ENCODE measurements around the gene NUP62. TPM values are rescaled to one million over a fixed set of nuclear protein-coding genes. Genes with fewer than 3 reads are reported as not detected.

Gene NUP62
- polyA plus RNA-seq, 1 of the 3 experiments (the other 2 are of a cell fraction), result 16.2 TPM

GRCh38 chr19:49977881-49978280 is 48.6 kb upstream of the NUP62 start:
- H3K36me3 ChIP-seq (replicated peaks in 1 of 2; ENCODE audit: control insufficient read depth in 1 of 2, insufficient read depth in 2 of 2, low read length in 1 of 2), result peaks cover 0 to 5% of the 10 kb centered on the region in 2 experiments
- DNase-seq, result no peak
- H3K4me1 ChIP-seq (ENCODE audit: control insufficient read depth in 1 of 2, insufficient read depth in 2 of 2, low read depth in 1 of 2, low read length in 1 of 2), result no peaks in the 10 kb centered on the region
- CTCF ChIA-PET, result interaction anchor here (1.2 to 9.6 kb wide), 2 partner anchors 39 to 158 kb away, joined by 3 to 94 read pairs; no protein-coding TSS in a partner anchor
- POLR2A ChIA-PET, result no interaction called here
- H3F3A ChIP-seq (replicated peaks; ENCODE audit: insufficient read depth), result no peaks in the 10 kb centered on the region
- H3K4me3 ChIP-seq (ENCODE audit: low read depth in 2 of 2, low read length in 1 of 2), result no peak overlapping the region
- H3K9me2 ChIP-seq, result no peaks in the 10 kb centered on the region
- H3K27me3 ChIP-seq (ENCODE audit: insufficient read depth), result no peaks in the 10 kb centered on the region
- TF ChIP-seq JUND (IDR thresholded peaks at IDR 0.05), result no peak
- no peak for TF ChIP-seq RAD21 (IDR thresholded peaks at IDR 0.05; ENCODE audit: low read length)
- no peak for TF ChIP-seq FOXM1 (IDR thresholded peaks at IDR 0.05; ENCODE audit: low read depth)
- TF ChIP-seq, protein P1, sequence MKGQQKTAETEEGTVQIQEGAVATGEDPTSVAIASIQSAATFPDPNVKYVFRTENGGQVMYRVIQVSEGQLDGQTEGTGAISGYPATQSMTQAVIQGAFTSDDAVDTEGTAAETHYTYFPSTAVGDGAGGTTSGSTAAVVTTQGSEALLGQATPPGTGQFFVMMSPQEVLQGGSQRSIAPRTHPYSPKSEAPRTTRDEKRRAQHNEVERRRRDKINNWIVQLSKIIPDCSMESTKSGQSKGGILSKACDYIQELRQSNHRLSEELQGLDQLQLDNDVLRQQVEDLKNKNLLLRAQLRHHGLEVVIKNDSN (IDR thresholded peaks at IDR 0.05; ENCODE audit: borderline replicate concordance, low read depth), result no peak
- no peak for TF ChIP-seq SIN3A (IDR thresholded peaks at IDR 0.05; ENCODE audit: borderline replicate concordance, low read depth, low read length)
- no peak for TF ChIP-seq GABPA (IDR thresholded peaks at IDR 0.05; ENCODE audit: low read depth)
- no peak for TF ChIP-seq RFX5 (IDR thresholded peaks at IDR 0.05; ENCODE audit: low read length)
- TF ChIP-seq ZBTB33 (IDR thresholded peaks at IDR 0.05; ENCODE audit: borderline replicate concordance, low read depth), result no peak
- TF ChIP-seq CHD2 (IDR thresholded peaks at IDR 0.05; ENCODE audit: low read length, partially characterized antibody), result no peak
- no peak for TF ChIP-seq USF2 (IDR thresholded peaks at IDR 0.05; ENCODE audit: borderline replicate concordance, low read depth, low read length)
- TF ChIP-seq NRF1 (IDR thresholded peaks at IDR 0.05; ENCODE audit: low read depth, low read length), result no peak
- no peak for TF ChIP-seq MEF2A (IDR thresholded peaks at IDR 0.05; ENCODE audit: borderline replicate concordance, low read depth)
- no peak for TF ChIP-seq FOSL2 (IDR thresholded peaks at IDR 0.05; ENCODE audit: borderline replicate concordance, low read depth)
- no peak for TF ChIP-seq EZH2phosphoT487 (IDR thresholded peaks at IDR 0.05; ENCODE audit: borderline replicate concordance, low read depth)
- TF ChIP-seq TAF1 (IDR thresholded peaks at IDR 0.05; ENCODE audit: borderline replicate concordance, low read depth, low read length), result no peak
- TF ChIP-seq MAX (IDR thresholded peaks at IDR 0.05; ENCODE audit: low read depth), result no peak
- no peak for TF ChIP-seq MXI1 (IDR thresholded peaks at IDR 0.05; ENCODE audit: low read depth, low read length)
- no peak overlapping the region for H3K27ac ChIP-seq (ENCODE audit: low read depth in 2 of 2, low read length in 1 of 2)
- H3K9me3 ChIP-seq, result no peaks in the 10 kb centered on the region
- H3K9ac ChIP-seq, result no peak overlapping the region
- no peaks in the 10 kb centered on the region for H3K79me2 ChIP-seq (ENCODE audit: insufficient read depth)
- no peak overlapping the region for H3K4me2 ChIP-seq
- 84% methylated on average over 15 of the region's 18 CpGs for WGBS (ENCODE audit: low lambda C conversion rate)
- H4K20me1 ChIP-seq (ENCODE audit: insufficient read depth), result no peaks in the 10 kb centered on the region
- no peak overlapping the region for H2AFZ ChIP-seq (ENCODE audit: low read depth)

All from SK-N-SH (cell line).